Kidney (tissue), 14 donors: ENCODE measurements around the gene ADARB2. TPM values are rescaled to one million over a fixed set of nuclear protein-coding genes. Genes with fewer than 3 reads are reported as not detected.

Experiments
- DNase-seq, 5 donors: peaks; one replicate each; pipeline ENCODE4 v3.0.0-alpha.2; 2013 to 2020
- FAIRE-seq: peaks from 2 replicates; lab custom pipeline; 2012; peaks lifted over from hg19 to GRCh38; lab: Jason Lieb, UNC
- H3K27ac ChIP-seq, 2 donors: one replicate each; pipeline ENCODE4 v1.7.0; 2013; ENCODE audit warnings: low read depth in 2 of 2, low read length in 2 of 2, inconsistent platforms in 1 of 2
- H3K27me3 ChIP-seq: one replicate; pipeline ENCODE4 v1.7.1; 2013; ENCODE audit warnings: low read length, inconsistent platforms; ENCODE audit not compliant: control insufficient read depth, insufficient read depth
- H3K36me3 ChIP-seq, 3 donors: one replicate each; pipeline versions ENCODE4 v1.7.0 to v1.7.1; 2013; ENCODE audit warnings: low read length in 3 of 3, control low read depth in 1 of 3, inconsistent platforms in 1 of 3; ENCODE audit not compliant: insufficient read depth in 3 of 3, control insufficient read depth in 2 of 3
- H3K4me1 ChIP-seq, 3 donors: one replicate each; pipeline versions ENCODE4 v1.7.0 to v1.7.1; 2013; ENCODE audit warnings: low read length in 3 of 3, inconsistent platforms in 1 of 3, low read depth in 1 of 3; ENCODE audit not compliant: control insufficient read depth in 2 of 3, insufficient read depth in 2 of 3
- H3K4me3 ChIP-seq, 3 donors: one replicate each; pipeline versions ENCODE4 v1.7.0 to v1.8.1; 2013; ENCODE audit warnings: low read length in 3 of 3, control low read depth in 1 of 3, inconsistent platforms in 1 of 3
- H3K9ac ChIP-seq, 3 donors: one replicate each; pipeline versions ENCODE4 v1.7.0 to v1.7.1; 2013; ENCODE audit warnings: low read length in 3 of 3, control low read depth in 1 of 3, inconsistent platforms in 1 of 3
- H3K9me3 ChIP-seq, 3 donors: one replicate each; pipeline versions ENCODE4 v1.7.0 to v1.7.1; 2013; ENCODE audit warnings: low read length in 3 of 3, control low read depth in 1 of 3, inconsistent platforms in 1 of 3; ENCODE audit not compliant: control insufficient read depth in 2 of 3, insufficient read depth in 1 of 3
- intact Hi-C: fragments of 100-400 bp; cut with DNase I; formaldehyde crosslinking; loops from one replicate; pipeline ENCODE4 v1.11.1; 2022
- polyA plus RNA-seq: library from polyadenylated mRNA; stranded (reverse); fragments of 350-450 nt; fragmentation: Illumina TruSeq; extraction: RNeasy Lipid Tissue Mini Kit (QIAGEN cat#74804); gene quantifications from one replicate; pipeline ENCODE4 v1.2.3, GENCODE V29; 2014; ENCODE audit warnings: low read depth, low replicate concordance; ENCODE audit not compliant: insufficient read depth
- total RNA-seq: library from RNA; stranded (reverse); fragmentation: NEBNext Ultra II Directional; extraction: Animal tissue kit (Norgen Biotek cat#: 25700); gene quantifications from one replicate; pipeline ENCODE4 v1.2.1, GENCODE V29; 2021
- TF ChIP-seq, protein P1 (sequence below): IDR thresholded peaks from 3 replicates; pipeline ENCODE4 v1.5.1; 2012; ENCODE audit warnings: mild to moderate bottlenecking, moderate library complexity, borderline replicate concordance; ENCODE audit not compliant: insufficient read depth; ENCODE audit errors: extremely low read depth
- donor health status: control.
- donor health status: control.
- donor health status: control.
- donor health status: control.
- donor health status: control.
- donor health status: DM: yes; HTN: yes; CAD: no.
- donor health status: Normal renal cell carcinoma (clear cell type).

ADARB2 gene
- total and polyA plus RNA-seq, 2 donors from 2014 or later, result 1.0 to 1.3 TPM

DNA sequence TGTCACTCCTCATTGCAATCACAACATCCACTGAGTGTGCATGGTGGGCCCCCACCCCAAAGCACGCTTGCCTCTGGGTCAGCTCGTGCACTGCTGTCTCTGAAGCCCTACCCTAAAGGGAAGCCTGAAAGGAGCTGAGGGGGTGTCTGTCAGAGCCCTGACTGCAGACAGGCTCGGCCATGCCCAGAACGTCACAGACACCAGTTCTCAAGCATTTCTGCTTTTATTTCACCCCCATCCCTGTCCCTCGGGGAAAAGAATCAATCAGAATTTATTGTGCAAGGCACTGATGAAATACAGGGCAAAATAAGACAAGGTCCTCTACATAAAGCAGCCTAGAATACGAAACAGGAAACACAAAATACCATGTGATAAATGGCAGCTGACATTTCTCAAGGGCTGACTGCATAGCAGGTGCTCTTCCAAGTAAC lies 449.3 kb downstream of the ADARB2 start:
- H3K36me3 ChIP-seq, result no peaks in the 10 kb centered on the region
- H3K4me1 ChIP-seq, result no peaks in the 10 kb centered on the region
- H3K27me3 ChIP-seq, result no peaks in the 10 kb centered on the region
- DNase-seq (peak in 2 of 5 donors; percentile 29 to 41), FAIRE-seq (no peak)
- H3K9ac ChIP-seq, result no peak overlapping the region
- H3K4me3 ChIP-seq, result no peak overlapping the region
- TF ChIP-seq, protein P1, sequence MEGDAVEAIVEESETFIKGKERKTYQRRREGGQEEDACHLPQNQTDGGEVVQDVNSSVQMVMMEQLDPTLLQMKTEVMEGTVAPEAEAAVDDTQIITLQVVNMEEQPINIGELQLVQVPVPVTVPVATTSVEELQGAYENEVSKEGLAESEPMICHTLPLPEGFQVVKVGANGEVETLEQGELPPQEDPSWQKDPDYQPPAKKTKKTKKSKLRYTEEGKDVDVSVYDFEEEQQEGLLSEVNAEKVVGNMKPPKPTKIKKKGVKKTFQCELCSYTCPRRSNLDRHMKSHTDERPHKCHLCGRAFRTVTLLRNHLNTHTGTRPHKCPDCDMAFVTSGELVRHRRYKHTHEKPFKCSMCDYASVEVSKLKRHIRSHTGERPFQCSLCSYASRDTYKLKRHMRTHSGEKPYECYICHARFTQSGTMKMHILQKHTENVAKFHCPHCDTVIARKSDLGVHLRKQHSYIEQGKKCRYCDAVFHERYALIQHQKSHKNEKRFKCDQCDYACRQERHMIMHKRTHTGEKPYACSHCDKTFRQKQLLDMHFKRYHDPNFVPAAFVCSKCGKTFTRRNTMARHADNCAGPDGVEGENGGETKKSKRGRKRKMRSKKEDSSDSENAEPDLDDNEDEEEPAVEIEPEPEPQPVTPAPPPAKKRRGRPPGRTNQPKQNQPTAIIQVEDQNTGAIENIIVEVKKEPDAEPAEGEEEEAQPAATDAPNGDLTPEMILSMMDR, result no peak
- no peak overlapping the region for H3K27ac ChIP-seq
- peaks cover 0 to 5% (median 0%) of the 10 kb centered on the region in 3 donors for H3K9me3 ChIP-seq
- intact Hi-C loops, result no loop called here

DNA sequence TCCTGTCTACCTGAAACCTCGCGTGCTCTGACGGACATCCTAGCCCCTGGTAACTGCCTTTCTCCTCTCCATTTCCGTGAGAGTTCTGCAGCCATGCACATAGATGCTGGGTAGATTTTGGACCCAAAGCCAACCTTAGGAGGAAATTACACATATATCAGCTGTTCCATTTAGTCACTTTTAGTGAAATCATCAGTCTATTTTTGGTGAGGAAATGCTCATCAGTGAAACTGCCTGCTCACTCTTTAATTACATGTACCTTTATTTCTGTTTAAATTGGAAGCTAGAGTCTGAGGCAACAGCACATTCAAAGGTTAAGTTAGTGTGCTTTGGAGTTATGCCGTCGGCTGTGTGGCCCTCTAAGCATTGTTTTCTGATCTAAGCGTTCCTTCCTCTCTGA lies 449.8 kb downstream of the ADARB2 start:
- peaks cover 0 to 5% (median 0%) of the 10 kb centered on the region in 3 donors for H3K9me3 ChIP-seq
- intact Hi-C loops, result no loop called here
- no peaks in the 10 kb centered on the region for H3K36me3 ChIP-seq
- TF ChIP-seq, protein P1, result no peak
- H3K27me3 ChIP-seq, result no peaks in the 10 kb centered on the region
- no peak overlapping the region for H3K27ac ChIP-seq
- no peak overlapping the region for H3K4me3 ChIP-seq
- FAIRE-seq (no peak), DNase-seq (no peak)
- H3K4me1 ChIP-seq, result no peaks in the 10 kb centered on the region
- no peak overlapping the region for H3K9ac ChIP-seq

DNA sequence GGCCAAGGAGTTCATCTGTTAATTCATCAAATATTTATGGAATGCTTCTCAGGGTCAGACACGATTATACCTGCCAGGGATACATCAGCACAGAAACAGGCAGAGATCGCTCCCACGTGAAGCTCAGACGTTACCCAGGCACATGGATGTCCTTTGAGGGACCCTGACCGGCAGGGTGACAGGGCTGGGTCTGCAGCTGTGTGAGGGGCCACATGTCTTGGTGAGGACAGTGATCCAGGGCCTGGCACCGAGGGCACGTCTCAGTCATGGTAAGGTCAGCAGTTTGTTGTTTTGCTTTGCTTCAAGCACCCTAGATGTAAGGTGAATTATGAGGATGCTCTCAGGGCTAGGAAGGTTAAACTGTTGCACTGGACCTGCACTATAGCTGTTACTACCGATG lies 453.2 kb downstream of the ADARB2 start:
- H3K27me3 ChIP-seq, result no peaks in the 10 kb centered on the region
- intact Hi-C loops, result no loop called here
- no peak overlapping the region for H3K27ac ChIP-seq
- DNase-seq, result no peak
- no peak overlapping the region for H3K9ac ChIP-seq
- TF ChIP-seq, protein P1, result no peak
- H3K36me3 ChIP-seq, result no peaks in the 10 kb centered on the region
- H3K4me1 ChIP-seq, result no peaks in the 10 kb centered on the region
- FAIRE-seq, result no peak
- H3K4me3 ChIP-seq, result no peak overlapping the region
- peaks cover 0 to 5% (median 0%) of the 10 kb centered on the region in 3 donors for H3K9me3 ChIP-seq

DNA sequence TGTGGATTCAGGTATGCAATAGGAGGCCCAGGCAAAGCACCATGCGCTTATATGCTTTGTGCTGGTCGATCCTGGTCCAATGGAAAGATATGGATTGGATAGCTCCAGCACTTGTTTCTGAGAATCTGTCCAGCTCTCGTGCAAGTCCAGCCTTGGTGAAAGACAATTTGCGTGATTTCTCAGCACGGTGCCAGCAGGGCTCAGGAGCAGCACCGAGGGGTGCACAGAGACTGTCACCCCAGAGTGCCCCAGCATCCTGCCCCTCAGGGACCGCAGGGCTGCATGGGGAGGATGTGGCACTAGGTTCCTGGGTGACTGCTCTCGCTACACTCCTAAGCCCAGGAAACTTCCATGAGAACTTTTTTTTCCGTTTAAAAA lies 455.9 kb downstream of the ADARB2 start:
- FAIRE-seq (no peak), DNase-seq (peak in 1 of 5 donors; percentile 11)
- H3K4me1 ChIP-seq, result no peaks in the 10 kb centered on the region
- H3K9me3 ChIP-seq, result peaks cover 0 to 5% (median 0%) of the 10 kb centered on the region in 3 donors
- intact Hi-C loops, result no loop called here
- TF ChIP-seq, protein P1, result no peak
- H3K27ac ChIP-seq, result no peak overlapping the region
- no peaks in the 10 kb centered on the region for H3K27me3 ChIP-seq
- no peaks in the 10 kb centered on the region for H3K36me3 ChIP-seq
- H3K4me3 ChIP-seq, result no peak overlapping the region
- H3K9ac ChIP-seq, result no peak overlapping the region
